Neural progenitor cell (in vitro differentiated cells): ENCODE results near the gene RAPGEF2.

Source experiments
- EZH2 ChIP-seq: fragments of 200-600 bp; sonication (generic); IDR thresholded peaks from 2 replicates; pipeline ENCODE4 v1.6.1; 2017; ENCODE audit warnings: antibody characterized with exemption, mild to moderate bottlenecking, moderate library complexity
- EZH2phosphoT487 ChIP-seq: fragments of 200-600 bp; sonication (generic); IDR thresholded peaks from 2 replicates; pipeline ENCODE4 v1.6.1; 2017; ENCODE audit warnings: antibody characterized with exemption
- TF ChIP-seq, protein P1 (sequence below): fragments of 200-600 bp; sonication (generic); IDR thresholded peaks from 2 replicates; pipeline ENCODE4 v1.5.1; 2017; ENCODE audit warnings: antibody characterized with exemption, mild to moderate bottlenecking

DNA sequence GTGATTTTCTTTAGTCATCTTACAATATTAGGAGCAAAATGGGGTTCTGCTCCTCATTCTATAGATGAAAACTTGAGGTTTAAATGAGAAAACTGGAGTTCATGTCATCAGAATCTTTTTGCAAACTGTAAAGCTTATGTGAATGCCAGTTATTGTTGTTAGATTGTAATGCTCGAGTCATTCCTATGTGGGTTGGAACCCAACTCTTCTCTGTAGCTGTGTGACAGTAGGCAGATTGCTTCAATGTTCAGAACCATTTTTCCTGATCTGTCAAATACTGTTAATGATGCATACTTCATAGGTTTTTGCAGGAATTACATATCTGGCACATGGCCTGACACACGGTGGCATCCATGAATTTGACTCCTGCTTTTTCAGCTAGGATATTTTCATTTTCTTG, 178.9 kb downstream of the RAPGEF2 start:
- TF ChIP-seq, protein P1, sequence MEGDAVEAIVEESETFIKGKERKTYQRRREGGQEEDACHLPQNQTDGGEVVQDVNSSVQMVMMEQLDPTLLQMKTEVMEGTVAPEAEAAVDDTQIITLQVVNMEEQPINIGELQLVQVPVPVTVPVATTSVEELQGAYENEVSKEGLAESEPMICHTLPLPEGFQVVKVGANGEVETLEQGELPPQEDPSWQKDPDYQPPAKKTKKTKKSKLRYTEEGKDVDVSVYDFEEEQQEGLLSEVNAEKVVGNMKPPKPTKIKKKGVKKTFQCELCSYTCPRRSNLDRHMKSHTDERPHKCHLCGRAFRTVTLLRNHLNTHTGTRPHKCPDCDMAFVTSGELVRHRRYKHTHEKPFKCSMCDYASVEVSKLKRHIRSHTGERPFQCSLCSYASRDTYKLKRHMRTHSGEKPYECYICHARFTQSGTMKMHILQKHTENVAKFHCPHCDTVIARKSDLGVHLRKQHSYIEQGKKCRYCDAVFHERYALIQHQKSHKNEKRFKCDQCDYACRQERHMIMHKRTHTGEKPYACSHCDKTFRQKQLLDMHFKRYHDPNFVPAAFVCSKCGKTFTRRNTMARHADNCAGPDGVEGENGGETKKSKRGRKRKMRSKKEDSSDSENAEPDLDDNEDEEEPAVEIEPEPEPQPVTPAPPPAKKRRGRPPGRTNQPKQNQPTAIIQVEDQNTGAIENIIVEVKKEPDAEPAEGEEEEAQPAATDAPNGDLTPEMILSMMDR, result no peak
- TF ChIP-seq EZH2 (no peak), EZH2phosphoT487 (no peak)
